Measurements from ENCODE around the gene R3HDML. TPM values are rescaled to one million over a fixed set of nuclear protein-coding genes. Genes with fewer than 3 reads are reported as not detected.
"Not testable (repeated sequence)": the region's sequence is repeated elsewhere in the genome, so short reads cannot be mapped to it uniquely, and the experiment has no call there.

R3HDML gene
- total RNA-seq, 1 donor from 2014 or later, result not detected

GRCh38 chr20:44331201-44331600, 5.6 kb upstream of the R3HDML start:
- no peak for DNase-seq

GRCh38 chr20:44334306-44334705, 2.5 kb upstream of the R3HDML start:
- DNase-seq, result no peak

GRCh38 chr20:44334709-44335108, 2.1 kb upstream of the R3HDML start:
- no peak for DNase-seq

GRCh38 chr20:44335675-44336074, 1.2 kb upstream of the R3HDML start:
- no peak for DNase-seq

GRCh38 chr20:44336086-44336485, 757 bp upstream of the R3HDML start:
- no peak for DNase-seq

GRCh38 chr20:44342248-44342647, 5.4 kb downstream of the R3HDML start:
- no peak for DNase-seq

GRCh38 chr20:44343162-44343675, 6.4 kb downstream of the R3HDML start:
- DNase-seq, result no peak

GRCh38 chr20:44344723-44345122, 7.9 kb downstream of the R3HDML start:
- DNase-seq, result no peak

- no peak for DNase-seq
Measured at GRCh38 chr20:44345147-44345546, 8.3 kb downstream of the R3HDML start.

- DNase-seq, result not testable (repeated sequence)
Measured at GRCh38 chr20:44345941-44346340, 9.1 kb downstream of the R3HDML start.

GRCh38 chr20:44348168-44348659, 11.4 kb downstream of the R3HDML start:
- DNase-seq, result no peak

GRCh38 chr20:44349349-44349748, 12.5 kb downstream of the R3HDML start:
- no peak for DNase-seq

- no peak for DNase-seq
Measured at GRCh38 chr20:44350567-44350966, 13.7 kb downstream of the R3HDML start.

GRCh38 chr20:44354979-44355497, 18.2 kb downstream of the R3HDML start:
- no peak for DNase-seq

- DNase-seq, result no peak
Measured at GRCh38 chr20:44355498-44356352, 18.9 kb downstream of the R3HDML start, which contains the start of gene HNF4A. Gene HNF4A, plus strand, starts transcription at chr20:44355699. Its CDS starts 106 bp downstream, at chr20:44355805.

GRCh38 chr20:44356353-44356723, 19.5 kb downstream of the R3HDML start:
- DNase-seq, result no peak

GRCh38 chr20:44357020-44357419, 20.2 kb downstream of the R3HDML start:
- DNase-seq, result no peak

GRCh38 chr20:44357555-44358125, 20.8 kb downstream of the R3HDML start:
- no peak for DNase-seq

- DNase-seq, result no peak
Measured at GRCh38 chr20:44358776-44359175, 21.9 kb downstream of the R3HDML start.

- DNase-seq, result no peak
Measured at GRCh38 chr20:44360221-44360620, 23.4 kb downstream of the R3HDML start.

GRCh38 chr20:44361021-44361420, 24.2 kb downstream of the R3HDML start:
- DNase-seq, result no peak

- no peak for DNase-seq
Measured at GRCh38 chr20:44362466-44362940, 25.7 kb downstream of the R3HDML start.

GRCh38 chr20:44364068-44364467, 27.2 kb downstream of the R3HDML start:
- DNase-seq, result no peak

Data from dermis blood vessel endothelial cell (primary cell).